ENCODE measurements around the gene GRM7.

GRM7 gene

GRCh38 chr3:7249493-7250076, 388.7 kb downstream of the GRM7 start:
- Histone ChIP-seq H3K4me3 (ENCODE audit: low read length) (no peak overlapping the region), H3K79me2 (ENCODE audit: control insufficient read depth, low read length) (no peaks in the 10 kb centered on the region), H3K4me1 (ENCODE audit: control insufficient read depth, low read length) (no peaks in the 10 kb centered on the region), H3F3A (ENCODE audit: control insufficient read depth, insufficient read depth) (no peaks in the 10 kb centered on the region), H3K9me3 (ENCODE audit: control insufficient read depth, insufficient read depth, low read length) (no peaks in the 10 kb centered on the region), H4K20me1 (ENCODE audit: control insufficient read depth, insufficient read depth, low read depth, low read length) (no peaks in the 10 kb centered on the region), H3K9me2 (replicated peaks; ENCODE audit: control insufficient read depth, low read length) (no peaks in the 10 kb centered on the region), H3K27me3 (ENCODE audit: control insufficient read depth, low read length) (no peaks in the 10 kb centered on the region), H3K36me3 (ENCODE audit: control insufficient read depth, low read length) (no peaks in the 10 kb centered on the region), H3K4me2 (ENCODE audit: low read length) (no peak overlapping the region), H3K27ac (ENCODE audit: low read depth, low read length) (no peak overlapping the region)
- no peak for TF ChIP-seq EZH2phosphoT487 (IDR thresholded peaks at IDR 0.05; ENCODE audit: borderline replicate concordance, low read length)
- TF ChIP-seq, protein P1, sequence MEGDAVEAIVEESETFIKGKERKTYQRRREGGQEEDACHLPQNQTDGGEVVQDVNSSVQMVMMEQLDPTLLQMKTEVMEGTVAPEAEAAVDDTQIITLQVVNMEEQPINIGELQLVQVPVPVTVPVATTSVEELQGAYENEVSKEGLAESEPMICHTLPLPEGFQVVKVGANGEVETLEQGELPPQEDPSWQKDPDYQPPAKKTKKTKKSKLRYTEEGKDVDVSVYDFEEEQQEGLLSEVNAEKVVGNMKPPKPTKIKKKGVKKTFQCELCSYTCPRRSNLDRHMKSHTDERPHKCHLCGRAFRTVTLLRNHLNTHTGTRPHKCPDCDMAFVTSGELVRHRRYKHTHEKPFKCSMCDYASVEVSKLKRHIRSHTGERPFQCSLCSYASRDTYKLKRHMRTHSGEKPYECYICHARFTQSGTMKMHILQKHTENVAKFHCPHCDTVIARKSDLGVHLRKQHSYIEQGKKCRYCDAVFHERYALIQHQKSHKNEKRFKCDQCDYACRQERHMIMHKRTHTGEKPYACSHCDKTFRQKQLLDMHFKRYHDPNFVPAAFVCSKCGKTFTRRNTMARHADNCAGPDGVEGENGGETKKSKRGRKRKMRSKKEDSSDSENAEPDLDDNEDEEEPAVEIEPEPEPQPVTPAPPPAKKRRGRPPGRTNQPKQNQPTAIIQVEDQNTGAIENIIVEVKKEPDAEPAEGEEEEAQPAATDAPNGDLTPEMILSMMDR (IDR thresholded peaks at IDR 0.05; ENCODE audit: low read depth, low read length, poor library complexity, severe bottlenecking), result no peak

- no peaks in the 10 kb centered on the region for H3K9me3 ChIP-seq (ENCODE audit: control insufficient read depth, insufficient read depth, low read length)
These were observed 393.3 kb downstream of the GRM7 start for GRCh38 chr3:7254251-7254650.

DNA sequence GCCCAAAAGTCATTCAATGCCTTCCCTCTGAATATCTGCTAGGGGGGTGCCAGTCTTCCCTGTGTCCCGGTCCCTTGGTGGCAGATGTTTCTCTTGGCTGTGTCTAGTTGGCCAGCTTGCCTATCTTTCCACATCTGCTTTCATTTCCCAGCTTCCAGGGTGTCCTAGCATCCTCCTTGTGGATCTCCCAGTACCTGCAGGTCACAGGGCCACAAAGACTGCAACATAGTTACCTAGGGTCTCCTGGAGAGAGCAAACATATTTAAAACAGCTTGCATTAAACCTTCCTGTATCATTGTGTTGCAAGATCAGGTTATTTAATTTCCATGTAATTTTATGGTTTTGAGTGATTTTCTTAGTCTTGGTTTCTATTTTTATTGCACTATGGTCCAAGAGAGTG, 400.1 kb downstream of the GRM7 start:
- no peaks in the 10 kb centered on the region for H3K36me3 ChIP-seq (ENCODE audit: control insufficient read depth, low read length)
- no peak overlapping the region for H3K27ac ChIP-seq (ENCODE audit: low read depth, low read length)
- TF ChIP-seq, protein P1 (IDR thresholded peaks at IDR 0.05; ENCODE audit: low read depth, low read length, poor library complexity, severe bottlenecking), result no peak
- no peak for TF ChIP-seq EZH2phosphoT487 (IDR thresholded peaks at IDR 0.05; ENCODE audit: borderline replicate concordance, low read length)
- H3K79me2 ChIP-seq (ENCODE audit: control insufficient read depth, low read length), result no peaks in the 10 kb centered on the region
- H3K4me1 ChIP-seq (ENCODE audit: control insufficient read depth, low read length), result no peaks in the 10 kb centered on the region
- no peaks in the 10 kb centered on the region for H3K9me2 ChIP-seq (replicated peaks; ENCODE audit: control insufficient read depth, low read length)
- H3K9me3 ChIP-seq (ENCODE audit: control insufficient read depth, insufficient read depth, low read length), result peaks cover 9% of the 10 kb centered on the region; the same call in 1 of the 2 replicates
- no peaks in the 10 kb centered on the region for H3F3A ChIP-seq (ENCODE audit: control insufficient read depth, insufficient read depth)
- H3K4me3 ChIP-seq (ENCODE audit: low read length), result no peak overlapping the region
- H4K20me1 ChIP-seq (ENCODE audit: control insufficient read depth, insufficient read depth, low read depth, low read length), result no peaks in the 10 kb centered on the region
- no peaks in the 10 kb centered on the region for H3K27me3 ChIP-seq (ENCODE audit: control insufficient read depth, low read length)
- H3K4me2 ChIP-seq (ENCODE audit: low read length), result no peak overlapping the region

More at GRCh38 chr3:7254251-7254650, 393.3 kb downstream of the GRM7 start:
- no peaks in the 10 kb centered on the region for H3F3A ChIP-seq (ENCODE audit: control insufficient read depth, insufficient read depth)
- no peaks in the 10 kb centered on the region for H3K36me3 ChIP-seq (ENCODE audit: control insufficient read depth, low read length)
- TF ChIP-seq, protein P1 (IDR thresholded peaks at IDR 0.05; ENCODE audit: low read depth, low read length, poor library complexity, severe bottlenecking), result no peak
- no peak for TF ChIP-seq EZH2phosphoT487 (IDR thresholded peaks at IDR 0.05; ENCODE audit: borderline replicate concordance, low read length)
- no peak overlapping the region for H3K4me3 ChIP-seq (ENCODE audit: low read length)
- H3K27ac ChIP-seq (ENCODE audit: low read depth, low read length), result no peak overlapping the region
- no peak overlapping the region for H3K4me2 ChIP-seq (ENCODE audit: low read length)
- H4K20me1 ChIP-seq (ENCODE audit: control insufficient read depth, insufficient read depth, low read depth, low read length), result no peaks in the 10 kb centered on the region
- H3K79me2 ChIP-seq (ENCODE audit: control insufficient read depth, low read length), result no peaks in the 10 kb centered on the region
- no peaks in the 10 kb centered on the region for H3K27me3 ChIP-seq (ENCODE audit: control insufficient read depth, low read length)
- no peaks in the 10 kb centered on the region for H3K4me1 ChIP-seq (ENCODE audit: control insufficient read depth, low read length)
- H3K9me2 ChIP-seq (replicated peaks; ENCODE audit: control insufficient read depth, low read length), result no peaks in the 10 kb centered on the region

Measured in DOHH2 (cell line).